Measurements from ENCODE around the gene LY6G5B.

The LY6G5B gene

DNA sequence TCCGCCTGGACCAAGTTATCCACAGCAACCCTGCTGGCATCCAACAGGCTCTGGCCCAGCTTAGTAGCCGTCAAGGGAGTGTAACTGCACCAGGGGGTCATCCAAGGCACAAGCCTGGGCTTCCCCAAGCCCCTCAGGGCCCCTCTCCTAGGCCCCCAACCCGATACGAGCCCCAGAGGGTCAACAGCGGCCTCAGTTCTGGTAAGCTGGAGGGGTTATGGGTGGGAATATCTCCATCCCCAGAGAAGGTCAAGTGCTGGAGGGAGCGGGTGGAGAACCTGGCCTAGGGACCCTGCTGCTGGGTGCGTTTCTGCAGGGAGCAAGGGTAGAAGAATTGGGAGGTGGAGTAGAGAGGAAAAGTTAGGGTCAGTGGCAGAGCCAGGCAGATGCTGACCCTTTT is 36.3 kb upstream of the LY6G5B start:
- TF ChIP-seq GATA2 (IDR thresholded peaks at IDR 0.05; ENCODE audit: low read depth, low read length) = no peak
- no peak for TF ChIP-seq GATA3 (IDR thresholded peaks at IDR 0.05; ENCODE audit: low read depth, low read length)

GRCh38 chr6:31634131-31634530 is 35.6 kb upstream of the LY6G5B start:
- no peak for TF ChIP-seq GATA3 (IDR thresholded peaks at IDR 0.05; ENCODE audit: low read depth, low read length)
- TF ChIP-seq GATA2 (IDR thresholded peaks at IDR 0.05; ENCODE audit: low read depth, low read length) = no peak

DNA sequence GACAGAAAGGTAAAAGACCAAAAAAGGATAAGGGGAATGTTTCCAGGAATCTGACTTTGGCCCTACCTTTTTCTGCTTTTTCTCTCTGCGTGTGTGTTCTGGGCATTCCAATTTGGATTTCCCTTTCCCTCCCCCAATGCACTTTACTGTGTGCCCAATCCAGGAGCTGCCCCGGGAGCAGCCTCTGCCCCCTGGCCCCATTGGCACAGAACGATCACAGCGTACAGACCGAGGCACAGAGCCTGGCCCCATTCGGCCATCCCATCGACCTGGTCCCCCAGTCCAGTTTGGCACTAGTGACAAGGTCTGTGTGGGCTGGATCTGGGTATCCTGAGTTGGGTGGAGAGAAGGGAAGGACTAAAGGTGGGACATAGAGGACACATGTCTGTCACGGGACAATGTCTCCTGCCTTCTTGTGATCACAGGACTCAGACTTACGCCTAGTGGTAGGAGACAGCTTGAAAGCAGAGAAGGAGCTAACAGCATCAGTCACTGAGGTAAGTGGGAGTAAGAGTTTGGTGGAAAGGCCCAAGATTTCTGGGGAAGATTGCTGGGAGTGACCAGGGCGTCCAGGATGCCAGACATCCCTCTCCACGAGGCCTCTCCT is 34.7 kb upstream of the LY6G5B start:
- TF ChIP-seq GATA3 (IDR thresholded peaks at IDR 0.05; ENCODE audit: low read depth, low read length) = no peak
- TF ChIP-seq GATA2 (IDR thresholded peaks at IDR 0.05; ENCODE audit: low read depth, low read length) = no peak

DNA sequence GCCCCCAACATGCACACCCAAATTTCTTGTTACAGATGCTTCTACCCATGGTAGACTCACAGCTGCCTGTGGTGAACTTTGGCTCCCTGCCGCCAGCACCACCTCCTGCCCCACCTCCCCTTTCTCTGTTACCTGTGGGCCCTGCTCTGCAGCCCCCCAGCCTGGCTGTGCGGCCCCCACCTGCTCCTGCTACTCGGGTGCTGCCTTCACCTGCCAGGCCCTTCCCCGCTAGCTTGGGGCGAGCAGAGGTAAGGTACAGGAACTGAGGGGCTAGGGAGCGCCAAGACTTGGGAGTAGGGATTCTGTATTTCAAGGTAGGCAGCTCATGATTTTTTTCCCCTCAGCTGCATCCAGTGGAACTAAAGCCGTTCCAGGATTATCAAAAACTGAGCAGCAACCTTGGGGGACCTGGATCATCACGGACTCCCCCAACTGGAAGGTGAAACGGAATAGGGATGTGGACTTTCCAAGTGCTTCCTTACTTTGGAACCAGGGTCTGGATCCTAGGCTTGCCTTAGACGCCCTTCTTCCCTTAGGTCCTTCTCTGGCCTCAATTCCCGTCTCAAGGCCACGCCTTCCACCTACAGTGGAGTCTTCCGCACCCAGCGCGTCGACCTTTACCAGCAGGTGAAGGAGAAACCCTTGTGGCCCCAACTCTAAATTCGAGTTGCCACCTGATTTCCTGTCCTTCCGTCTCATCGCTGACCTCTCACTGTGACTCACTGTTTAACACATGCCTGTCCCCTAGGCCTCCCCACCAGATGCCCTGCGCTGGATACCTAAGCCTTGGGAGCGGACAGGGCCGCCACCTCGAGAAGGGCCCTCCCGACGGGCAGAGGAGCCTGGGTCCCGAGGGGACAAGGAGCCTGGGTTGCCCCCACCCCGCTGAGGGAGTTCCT is 32.8 kb upstream of the LY6G5B start:
- no peak for TF ChIP-seq GATA3 (IDR thresholded peaks at IDR 0.05; ENCODE audit: low read depth, low read length)

- TF ChIP-seq GATA2 (IDR thresholded peaks at IDR 0.05; ENCODE audit: low read depth, low read length) (no peak), GATA3 (IDR thresholded peaks at IDR 0.05; ENCODE audit: low read depth, low read length) (no peak)
These were observed 30.7 kb upstream of the LY6G5B start for GRCh38 chr6:31639043-31639442.

GRCh38 chr6:31639449-31639861 is 30.3 kb upstream of the LY6G5B start:
- TF ChIP-seq GATA3 (IDR thresholded peaks at IDR 0.05; ENCODE audit: low read depth, low read length) = no peak
- no peak for TF ChIP-seq GATA2 (IDR thresholded peaks at IDR 0.05; ENCODE audit: low read depth, low read length)

DNA sequence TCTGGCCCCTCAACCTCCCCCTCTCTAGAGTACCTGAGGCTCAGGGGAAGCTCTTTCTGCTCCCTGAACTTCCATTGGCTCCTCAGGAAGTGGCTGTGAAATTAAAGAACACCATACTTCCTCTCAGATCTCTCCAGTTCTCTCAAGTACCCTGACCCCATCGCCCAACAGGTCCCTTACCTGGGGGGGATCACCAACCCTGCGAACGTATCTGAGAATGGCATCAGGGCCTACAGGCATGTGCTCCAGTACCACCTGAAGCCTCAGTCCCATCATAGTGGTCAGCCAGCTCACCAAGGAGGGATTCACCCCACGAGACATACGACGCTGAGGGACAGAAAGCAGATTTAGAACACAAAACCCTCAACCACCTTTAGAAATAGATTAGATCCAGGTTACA is 29.2 kb upstream of the LY6G5B start:
- TF ChIP-seq GATA3 (IDR thresholded peaks at IDR 0.05; ENCODE audit: low read depth, low read length) (no peak), GATA2 (IDR thresholded peaks at IDR 0.05; ENCODE audit: low read depth, low read length) (no peak)

GRCh38 chr6:31641370-31641769 is 28.4 kb upstream of the LY6G5B start:
- TF ChIP-seq GATA3 (IDR thresholded peaks at IDR 0.05; ENCODE audit: low read depth, low read length) = no peak
- TF ChIP-seq GATA2 (IDR thresholded peaks at IDR 0.05; ENCODE audit: low read depth, low read length) = no peak

DNA sequence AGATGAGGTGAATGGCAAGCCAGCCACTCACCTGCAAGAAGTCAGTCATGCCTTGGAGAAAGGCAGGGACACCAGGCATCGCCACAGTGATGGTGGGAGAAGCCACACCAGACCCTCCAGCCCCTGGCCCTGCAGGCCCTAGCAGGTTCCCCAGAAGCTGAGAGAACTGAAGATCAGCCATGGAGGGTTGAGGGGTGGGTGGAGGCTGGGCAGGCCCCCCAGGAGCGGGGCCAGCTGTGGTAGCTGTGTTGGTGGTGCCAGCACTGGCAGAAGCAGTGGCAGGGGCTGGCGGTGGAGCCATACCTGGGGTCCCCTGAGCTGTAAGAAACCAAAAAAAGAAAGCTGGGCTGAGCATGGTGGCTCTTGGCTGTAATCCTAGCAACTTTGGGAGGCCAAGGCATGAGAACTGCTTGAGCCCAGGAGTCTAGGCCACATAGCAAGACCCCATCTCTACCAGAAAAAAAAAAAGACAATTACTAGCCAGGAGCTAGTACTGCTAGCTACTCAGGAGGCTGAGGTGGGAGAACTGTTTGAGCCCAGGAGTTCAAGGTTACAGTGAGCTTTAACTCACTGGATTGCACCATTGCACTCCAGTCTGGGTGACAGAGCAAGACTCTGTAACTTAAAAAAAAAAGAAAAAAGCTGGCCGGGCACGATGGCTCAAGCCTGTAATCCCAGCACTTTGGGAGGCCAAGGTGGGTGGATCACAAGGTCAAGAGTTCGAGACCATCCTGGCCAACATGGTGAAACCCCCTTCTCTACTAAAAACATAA is 26.8 kb upstream of the LY6G5B start:
- no peak for TF ChIP-seq GATA2 (IDR thresholded peaks at IDR 0.05; ENCODE audit: low read depth, low read length)
- TF ChIP-seq GATA3 (IDR thresholded peaks at IDR 0.05; ENCODE audit: low read depth, low read length) = no peak

- TF ChIP-seq GATA3 (IDR thresholded peaks at IDR 0.05; ENCODE audit: low read depth, low read length) (no peak), GATA2 (IDR thresholded peaks at IDR 0.05; ENCODE audit: low read depth, low read length) (no peak)
These were observed 25.8 kb upstream of the LY6G5B start for GRCh38 chr6:31643818-31644454.

GRCh38 chr6:31645325-31645724 is 24.5 kb upstream of the LY6G5B start:
- TF ChIP-seq GATA2 (IDR thresholded peaks at IDR 0.05; ENCODE audit: low read depth, low read length) (no peak), GATA3 (IDR thresholded peaks at IDR 0.05; ENCODE audit: low read depth, low read length) (no peak)

- TF ChIP-seq GATA2 (IDR thresholded peaks at IDR 0.05; ENCODE audit: low read depth, low read length) = no peak
- no peak for TF ChIP-seq GATA3 (IDR thresholded peaks at IDR 0.05; ENCODE audit: low read depth, low read length)
These were observed 18.1 kb upstream of the LY6G5B start for GRCh38 chr6:31651602-31652191.

- TF ChIP-seq GATA2 (IDR thresholded peaks at IDR 0.05; ENCODE audit: low read depth, low read length) = no peak
These were observed 16.7 kb upstream of the LY6G5B start for GRCh38 chr6:31652925-31653724.

All from SH-SY5Y (cell line).